ENCODE data around the gene NUDT2.
A peak's percentile ranks its signal among the peaks of the same experiment; 100 is the strongest.
"Not testable (repeated sequence)": the region's sequence is repeated elsewhere in the genome, so short reads cannot be mapped to it uniquely, and the experiment has no call there.

Gene NUDT2

GRCh38 chr9:34328987-34329832, at the start of gene NUDT2, which contains the start of gene KIF24:
Gene NUDT2, plus strand, starts transcription at chr9:34329569. Its CDS starts 9,471 bp downstream, at chr9:34339040.
Gene KIF24, minus strand, starts transcription at chr9:34329268. Its CDS starts 17,922 bp downstream, at chr9:34311346.
- DNase-seq: peak; percentile 100

- no peak for DNase-seq
Measured at GRCh38 chr9:34282096-34282495, 47.3 kb upstream of the NUDT2 start.

- DNase-seq: no peak
Measured at GRCh38 chr9:34289159-34289558, 40.2 kb upstream of the NUDT2 start.

- no peak for DNase-seq
Measured at GRCh38 chr9:34291023-34291422, 38.3 kb upstream of the NUDT2 start.

- no peak for DNase-seq
Measured at GRCh38 chr9:34291423-34291822, 37.9 kb upstream of the NUDT2 start.

GRCh38 chr9:34292552-34292951, 36.8 kb upstream of the NUDT2 start:
- no peak for DNase-seq

- DNase-seq: not testable (repeated sequence)
Measured at GRCh38 chr9:34301064-34301463, 28.3 kb upstream of the NUDT2 start.

- DNase-seq: not testable (repeated sequence)
Measured at GRCh38 chr9:34308316-34308715, 21.1 kb upstream of the NUDT2 start.

GRCh38 chr9:34310215-34310614, 19.2 kb upstream of the NUDT2 start:
- DNase-seq: no peak

GRCh38 chr9:34311499-34312185, 17.7 kb upstream of the NUDT2 start:
- DNase-seq: no peak

- no peak for DNase-seq
Measured at GRCh38 chr9:34317436-34317835, 11.9 kb upstream of the NUDT2 start.

GRCh38 chr9:34318163-34318790, 11.1 kb upstream of the NUDT2 start:
- DNase-seq: no peak

GRCh38 chr9:34321451-34321850, 7.9 kb upstream of the NUDT2 start:
- DNase-seq: no peak

- no peak for DNase-seq
Measured at GRCh38 chr9:34322899-34323591, 6.3 kb upstream of the NUDT2 start.

GRCh38 chr9:34326690-34327089, 2.7 kb upstream of the NUDT2 start:
- DNase-seq: no peak

GRCh38 chr9:34328500-34328986, 826 bp upstream of the NUDT2 start:
- DNase-seq: no peak

- DNase-seq: no peak
Measured at GRCh38 chr9:34331196-34331595, 1.8 kb downstream of the NUDT2 start.

GRCh38 chr9:34332076-34332964, 3.0 kb downstream of the NUDT2 start:
- DNase-seq: peak; percentile 19

- no peak for DNase-seq
Measured at GRCh38 chr9:34333836-34334235, 4.5 kb downstream of the NUDT2 start.

- DNase-seq: no peak
Measured at GRCh38 chr9:34334337-34334824, 5.0 kb downstream of the NUDT2 start.

GRCh38 chr9:34334916-34335315, 5.5 kb downstream of the NUDT2 start:
- no peak for DNase-seq

- no peak for DNase-seq
Measured at GRCh38 chr9:34335376-34335775, 6.0 kb downstream of the NUDT2 start.
